Upper lobe of right lung (tissue), 1 donor: ENCODE results near the gene SURF4. TPM values are rescaled to one million over a fixed set of nuclear protein-coding genes. Genes with fewer than 3 reads are reported as not detected.

Source experiments
- ATAC-seq: fragments of 200-7000 bp; cut with Tn5 transposase; one replicate; pipeline ENCODE4 v1.9.1; 2020; ENCODE audit warnings: mild to moderate bottlenecking, moderate library complexity
- DNase-seq: peaks from one replicate; pipeline ENCODE4 v3.0.0-alpha.2; 2020
- H3K27ac ChIP-seq: fragments of 200-600 bp; one replicate; pipeline ENCODE4 v1.8.0; 2022
- H3K27me3 ChIP-seq: fragments of 200-600 bp; one replicate; pipeline ENCODE4 v1.8.0; 2022; ENCODE audit warnings: mild to moderate bottlenecking
- H3K36me3 ChIP-seq: fragments of 200-600 bp; one replicate; pipeline ENCODE4 v1.8.0; 2022
- H3K4me1 ChIP-seq: fragments of 200-600 bp; one replicate; pipeline ENCODE4 v1.8.0; 2022
- H3K4me3 ChIP-seq: fragments of 200-600 bp; one replicate; pipeline ENCODE4 v1.8.0; 2022; ENCODE audit warnings: mild to moderate bottlenecking
- H3K9me3 ChIP-seq: fragments of 200-600 bp; one replicate; pipeline ENCODE4 v1.8.0; 2022
- CTCF ChIP-seq: fragments of 200-600 bp; IDR thresholded peaks from one replicate; pipeline ENCODE4 v1.8.0; 2022; ENCODE audit warnings: antibody characterized with exemption
- intact Hi-C: fragments of 100-400 bp; cut with DNase I; formaldehyde crosslinking; loops from one replicate; pipeline ENCODE4 v1.11.0; 2022
- total RNA-seq: library from RNA; stranded (reverse); fragmentation: NEBNext Ultra II Directional; extraction: Animal tissue kit (Norgen Biotek cat#: 25700); gene quantifications from one replicate; pipeline ENCODE4 v1.2.1, GENCODE V29; 2021
- donor health status: DM: no; HTN: yes; CAD: no; lungs with severe emphysema.

The SURF4 gene
- total RNA-seq, 1 donor from 2014 or later = 142 TPM

- H3K4me3 ChIP-seq = no peak overlapping the region
- peaks cover 16% of the 10 kb centered on the region for H3K4me1 ChIP-seq
- no peaks in the 10 kb centered on the region for H3K9me3 ChIP-seq
- DNase-seq = no peak
- peaks cover 6% of the 10 kb centered on the region for H3K36me3 ChIP-seq
- H3K27me3 ChIP-seq = no peaks in the 10 kb centered on the region
- H3K27ac ChIP-seq = no peak overlapping the region
- TF ChIP-seq CTCF = no peak
- no peak for ATAC-seq
- intact Hi-C loops = no loop called here
These were observed 44.5 kb upstream of the SURF4 start for GRCh38 chr9:133420392-133420827.

DNA sequence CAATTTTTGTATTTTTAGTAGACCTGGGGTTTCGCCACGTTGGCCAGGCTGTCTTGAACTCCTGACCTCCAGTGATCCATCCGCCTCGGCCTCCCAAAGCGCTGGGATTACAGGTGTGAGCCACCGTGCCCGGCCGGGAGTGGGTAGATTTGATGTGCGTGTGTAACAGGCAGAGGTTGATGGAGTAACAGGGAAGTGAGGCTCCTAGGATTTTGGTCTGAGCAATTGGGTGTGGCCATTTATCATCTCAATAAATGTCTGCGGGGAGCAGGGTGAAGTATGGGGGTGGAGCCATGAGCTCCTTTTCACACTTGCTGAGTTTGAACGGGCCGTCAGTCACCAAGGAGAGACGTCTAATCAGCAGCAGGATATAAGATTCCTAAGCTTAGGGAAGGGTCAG, 43.1 kb upstream of the SURF4 start:
- Histone ChIP-seq H3K4me1 (peaks cover 16% of the 10 kb centered on the region), H3K9me3 (no peaks in the 10 kb centered on the region), H3K36me3 (peaks cover 20% of the 10 kb centered on the region), H3K27me3 (no peaks in the 10 kb centered on the region), H3K4me3 (no peak overlapping the region), H3K27ac (no peak overlapping the region)
- intact Hi-C loops = no loop called here
- TF ChIP-seq CTCF = no peak
- ATAC-seq = no peak
- no peak for DNase-seq

DNA sequence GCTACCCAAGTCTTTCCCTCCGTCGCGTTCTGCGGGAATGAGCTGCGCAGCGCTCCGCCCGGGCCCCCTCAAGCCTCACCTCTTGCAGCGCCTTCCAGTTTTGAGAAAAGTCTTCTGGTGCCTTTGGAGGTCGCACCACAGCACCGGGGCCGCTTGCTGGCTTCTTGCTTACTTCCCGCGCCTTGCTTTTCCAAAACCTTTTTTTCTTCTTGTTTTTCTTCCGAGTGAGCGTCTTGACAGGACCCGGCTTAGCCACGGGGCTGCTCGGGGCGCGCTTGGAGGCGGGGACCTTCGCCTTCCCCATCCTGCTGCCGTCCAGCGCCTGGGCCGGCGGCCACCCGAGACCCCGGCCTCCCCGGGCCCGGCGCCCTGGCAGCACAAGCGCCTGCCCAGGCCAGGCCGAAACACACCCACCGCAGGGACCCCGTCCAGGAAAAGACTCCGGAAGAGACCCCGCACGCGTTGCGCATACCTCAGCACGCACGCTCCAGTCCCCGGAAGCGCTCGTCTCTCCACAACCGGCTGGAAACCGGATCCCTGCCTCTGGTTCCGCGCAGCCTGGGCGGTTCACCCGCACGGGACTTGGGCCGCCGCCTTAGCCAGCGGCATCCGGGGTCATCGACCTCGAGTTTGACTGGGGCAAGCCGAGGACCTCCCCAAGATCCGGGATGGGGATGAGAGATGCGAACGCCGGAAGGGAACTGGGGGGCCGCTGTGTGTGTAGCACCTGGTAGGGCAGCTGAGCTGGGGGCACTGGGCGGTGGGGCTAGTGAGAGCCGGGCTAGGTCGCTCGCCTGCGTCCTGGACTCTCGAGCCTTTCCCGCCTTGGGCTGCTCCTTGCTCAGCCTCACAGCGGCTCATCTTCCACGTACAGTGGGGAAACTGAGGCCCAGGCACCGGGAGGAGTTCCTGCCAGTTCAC, 41.9 kb upstream of the SURF4 start, which contains the start of gene REXO4:
Gene REXO4 (minus strand): TSS at position 470 of the 921 bp plus-strand sequence. CDS start 166 bp downstream, at position 304.
- DNase-seq = peak; percentile 91
- Histone ChIP-seq H3K9me3 (no peaks in the 10 kb centered on the region), H3K36me3 (peaks cover 32% of the 10 kb centered on the region), H3K27me3 (no peaks in the 10 kb centered on the region), H3K27ac (peak within 1 kb of the TSS; percentile 91), H3K4me3 (peak within 1 kb of the TSS; percentile 85), H3K4me1 (peaks cover 16% of the 10 kb centered on the region)
- no peak for TF ChIP-seq CTCF
- ATAC-seq = peak; percentile 97
- intact Hi-C loops = no loop called here

DNA sequence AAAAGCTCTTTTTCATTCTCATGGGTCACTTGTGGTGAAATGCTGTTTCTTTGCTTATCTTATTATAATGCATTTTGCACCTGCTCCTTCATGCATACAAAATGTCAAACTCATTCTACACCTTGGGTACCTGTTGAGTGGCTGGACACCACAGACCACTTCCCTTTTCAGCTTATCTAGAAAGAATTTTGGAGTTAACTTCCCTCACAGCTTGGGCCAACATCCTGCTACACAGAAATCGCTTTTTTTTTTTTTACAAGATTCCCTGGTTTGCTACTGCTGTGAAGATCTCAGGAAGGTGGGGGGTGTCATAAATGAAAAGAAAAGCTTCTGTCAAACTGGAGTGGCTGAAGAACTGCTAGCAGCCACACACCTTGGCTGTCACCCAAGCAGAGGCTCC, 39.3 kb upstream of the SURF4 start:
- intact Hi-C loops = no loop called here
- Histone ChIP-seq H3K4me3 (no peak overlapping the region), H3K27me3 (no peaks in the 10 kb centered on the region), H3K27ac (no peak overlapping the region), H3K4me1 (peaks cover 16% of the 10 kb centered on the region), H3K9me3 (no peaks in the 10 kb centered on the region), H3K36me3 (peaks cover 57% of the 10 kb centered on the region)
- TF ChIP-seq CTCF = no peak
- DNase-seq (no peak), ATAC-seq (no peak)

DNA sequence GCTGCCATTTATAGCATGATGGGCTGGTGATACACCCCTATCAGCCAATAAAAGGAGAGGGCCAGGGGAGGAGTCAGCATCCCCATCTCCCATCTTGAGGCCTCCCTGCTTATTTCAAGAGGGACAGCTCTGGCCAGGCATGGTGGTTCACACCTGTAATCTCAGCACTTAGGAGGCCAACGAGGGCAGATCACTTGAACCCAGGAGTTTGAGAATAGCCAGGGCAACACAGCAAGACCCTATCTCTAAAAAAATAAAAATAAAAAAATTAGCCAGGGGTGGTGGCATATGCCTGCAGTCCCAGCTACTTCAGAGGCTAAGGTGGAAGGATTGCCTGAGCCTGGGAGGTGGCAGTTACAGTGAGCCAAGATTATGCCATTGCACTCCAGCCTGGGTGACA, 32.2 kb upstream of the SURF4 start:
- H3K27me3 ChIP-seq = no peaks in the 10 kb centered on the region
- ATAC-seq (no peak), DNase-seq (no peak)
- no peaks in the 10 kb centered on the region for H3K4me1 ChIP-seq
- TF ChIP-seq CTCF = no peak
- no peaks in the 10 kb centered on the region for H3K9me3 ChIP-seq
- H3K27ac ChIP-seq = no peak overlapping the region
- H3K36me3 ChIP-seq = peaks cover 83% of the 10 kb centered on the region
- H3K4me3 ChIP-seq = no peak overlapping the region
- intact Hi-C loops = loop anchor here (5.0 kb wide), 1 partner anchor 74 kb away; no protein-coding TSS in a partner anchor
